MM.1S (cell line): ENCODE results near the gene WSB1.

Experiments used
- EZH2 ChIP-seq: fragments of 300-600 bp; sonication (generic); optimal IDR thresholded peaks from 2 replicates; pipeline ENCODE3; 2017; ENCODE audit warnings: low read depth, mild to moderate bottlenecking, antibody characterized with exemption, low read length, mixed read lengths
- EZH2phosphoT487 ChIP-seq: fragments of 300-600 bp; sonication (generic); IDR thresholded peaks from 2 replicates; pipeline ENCODE4 v1.6.1; 2018; ENCODE audit warnings: antibody characterized with exemption, low read length
- TF ChIP-seq, protein P1 (sequence below): fragments of 300-600 bp; sonication (generic); IDR thresholded peaks from 2 replicates; pipeline ENCODE4 v1.5.1; 2016; ENCODE audit warnings: antibody characterized with exemption, low read length, mixed read lengths

DNA sequence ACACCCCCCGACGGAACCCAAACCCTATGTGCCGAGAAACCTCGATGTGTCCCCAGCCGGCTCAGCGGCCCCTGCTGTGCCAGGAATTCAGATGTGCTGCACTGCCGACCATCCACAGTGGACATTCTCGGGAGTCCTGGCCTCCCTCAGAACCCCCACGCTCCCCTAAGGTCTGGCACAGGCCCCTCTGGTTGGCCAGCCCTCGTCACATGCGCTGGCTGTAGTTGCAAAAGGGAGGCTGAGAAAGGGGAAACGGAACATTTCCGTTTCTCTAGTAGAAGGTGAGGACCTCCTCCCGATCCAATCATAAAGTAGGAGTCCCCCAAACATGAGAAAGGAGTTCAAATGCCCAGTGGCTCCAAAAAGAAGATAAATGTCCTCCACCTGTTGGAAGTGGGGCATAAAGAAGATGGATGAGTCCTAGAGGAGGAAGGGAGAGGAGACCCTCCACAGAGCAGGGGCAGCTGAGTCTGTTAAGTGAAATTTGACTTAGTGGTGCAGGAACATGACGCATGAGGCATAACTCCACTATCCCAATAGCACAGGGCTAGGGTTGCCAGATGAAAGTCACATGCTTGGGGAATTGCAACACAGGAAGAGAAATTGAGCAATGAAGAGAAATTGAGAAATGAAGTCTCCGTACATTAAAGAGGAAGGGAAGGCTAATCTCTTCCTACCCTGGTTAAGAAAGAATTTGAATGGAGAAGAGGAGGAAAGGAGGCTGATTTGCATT lies 49.3 kb upstream of the WSB1 start:
- no peak for TF ChIP-seq EZH2
- TF ChIP-seq, protein P1, sequence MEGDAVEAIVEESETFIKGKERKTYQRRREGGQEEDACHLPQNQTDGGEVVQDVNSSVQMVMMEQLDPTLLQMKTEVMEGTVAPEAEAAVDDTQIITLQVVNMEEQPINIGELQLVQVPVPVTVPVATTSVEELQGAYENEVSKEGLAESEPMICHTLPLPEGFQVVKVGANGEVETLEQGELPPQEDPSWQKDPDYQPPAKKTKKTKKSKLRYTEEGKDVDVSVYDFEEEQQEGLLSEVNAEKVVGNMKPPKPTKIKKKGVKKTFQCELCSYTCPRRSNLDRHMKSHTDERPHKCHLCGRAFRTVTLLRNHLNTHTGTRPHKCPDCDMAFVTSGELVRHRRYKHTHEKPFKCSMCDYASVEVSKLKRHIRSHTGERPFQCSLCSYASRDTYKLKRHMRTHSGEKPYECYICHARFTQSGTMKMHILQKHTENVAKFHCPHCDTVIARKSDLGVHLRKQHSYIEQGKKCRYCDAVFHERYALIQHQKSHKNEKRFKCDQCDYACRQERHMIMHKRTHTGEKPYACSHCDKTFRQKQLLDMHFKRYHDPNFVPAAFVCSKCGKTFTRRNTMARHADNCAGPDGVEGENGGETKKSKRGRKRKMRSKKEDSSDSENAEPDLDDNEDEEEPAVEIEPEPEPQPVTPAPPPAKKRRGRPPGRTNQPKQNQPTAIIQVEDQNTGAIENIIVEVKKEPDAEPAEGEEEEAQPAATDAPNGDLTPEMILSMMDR, result no peak
- TF ChIP-seq EZH2phosphoT487, result no peak
